ENCODE data around the gene SIK2.

SIK2 gene

DNA sequence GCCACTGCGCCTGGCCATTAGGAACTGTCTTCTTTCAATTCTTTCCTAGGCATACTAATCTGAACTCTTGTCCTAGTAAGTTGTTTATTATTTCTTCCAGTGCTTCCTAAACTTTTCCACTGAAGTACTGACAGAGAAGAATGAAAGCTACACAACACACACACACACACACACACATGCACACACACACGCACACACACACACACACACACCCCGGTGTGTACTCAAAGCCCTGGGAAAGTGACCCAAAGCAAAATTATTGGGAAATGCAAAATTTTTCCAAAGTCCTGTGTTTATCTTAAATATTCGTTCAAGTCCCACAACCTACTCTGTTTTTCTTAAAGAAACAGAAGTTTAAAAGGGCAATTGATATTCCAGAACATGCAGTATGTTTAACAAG lies 19.4 kb upstream of the SIK2 start:
- DNase-seq: no peak

DNA sequence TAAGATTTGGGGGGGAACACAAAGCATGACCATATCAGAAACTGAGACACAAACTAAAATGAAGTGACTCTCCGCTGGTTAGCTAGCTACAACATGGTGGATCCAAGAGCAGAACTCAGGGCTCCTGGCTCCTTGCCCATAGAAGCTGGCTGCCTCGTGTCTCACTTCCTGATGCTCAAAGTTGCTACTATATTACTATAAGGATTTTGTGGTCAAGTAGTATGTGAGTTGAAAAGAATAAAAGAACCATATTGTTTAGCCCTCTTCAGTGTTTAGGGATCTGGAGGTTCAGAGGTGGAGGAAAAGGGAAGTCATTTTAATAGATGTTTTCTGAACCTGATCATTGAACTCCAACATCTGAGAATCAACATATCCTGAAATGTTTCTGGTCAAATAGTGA lies 16.9 kb upstream of the SIK2 start:
- DNase-seq: no peak

DNA sequence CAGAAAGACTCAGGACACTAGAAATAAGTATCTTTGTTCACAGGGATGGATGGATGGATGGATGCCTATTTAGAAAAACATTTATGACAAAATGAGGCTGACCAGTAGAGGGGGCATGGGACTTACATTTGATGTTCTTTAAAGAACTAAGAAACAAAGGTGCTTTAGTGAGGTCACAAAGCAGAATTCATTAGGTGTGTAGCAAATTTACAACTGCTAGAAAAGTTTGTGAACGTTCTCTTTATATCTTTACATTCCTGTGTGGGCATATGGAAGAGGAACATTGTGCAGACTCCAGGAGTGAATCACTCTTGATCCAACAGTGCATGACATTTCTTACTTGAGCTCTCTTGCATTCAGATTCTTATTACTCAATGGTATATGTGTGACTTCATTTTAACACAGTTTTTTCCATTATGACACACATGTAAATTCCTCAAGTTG lies 15.8 kb upstream of the SIK2 start:
- peak; percentile 47 for DNase-seq

DNA sequence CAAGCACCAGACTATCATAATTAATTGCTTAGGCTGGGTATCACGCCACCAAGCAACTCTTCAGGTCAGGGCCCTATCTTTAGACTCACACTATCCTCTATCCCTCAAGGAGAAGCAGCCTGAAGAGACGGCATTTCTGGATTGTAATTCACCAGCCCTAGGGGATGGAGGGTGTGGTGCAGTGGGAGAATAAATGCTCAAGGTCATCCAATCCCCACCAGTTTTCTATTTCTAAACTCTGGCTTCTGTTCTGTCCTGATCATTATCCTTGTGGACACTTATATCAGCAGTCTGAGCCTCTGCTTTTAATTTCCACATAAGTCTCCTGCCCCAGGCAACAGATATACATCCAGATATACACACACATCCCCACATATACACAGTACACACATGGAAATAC lies 13.1 kb upstream of the SIK2 start:
- no peak for DNase-seq

DNA sequence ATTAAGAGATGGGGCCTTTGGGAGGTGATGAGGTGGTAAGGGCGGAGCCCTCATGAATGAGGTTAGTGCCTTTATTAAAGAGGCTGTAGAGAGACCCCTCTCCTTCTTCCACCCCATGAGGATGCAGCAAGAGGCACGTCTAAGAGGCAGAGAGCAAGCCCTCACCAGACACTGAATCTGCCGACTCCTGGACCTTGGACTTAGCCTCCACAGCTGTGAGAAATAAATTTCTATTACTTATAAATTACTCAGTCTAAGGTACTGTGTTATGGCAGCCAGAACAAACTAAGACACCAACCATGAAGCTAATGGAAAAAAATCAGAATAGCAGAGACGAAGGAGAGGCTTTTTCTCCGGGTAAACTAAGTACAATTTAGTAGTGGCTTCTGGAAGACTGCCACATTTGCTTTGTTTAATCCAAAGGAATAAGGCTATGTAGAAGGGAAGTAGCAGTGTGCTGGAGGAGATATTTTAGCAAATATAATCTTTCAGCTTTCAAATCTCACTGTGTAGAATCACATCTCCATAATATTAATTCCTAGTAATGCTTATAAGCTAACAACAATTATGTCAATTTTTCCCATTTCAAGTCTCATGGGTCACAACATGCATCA lies 12.3 kb upstream of the SIK2 start:
- DNase-seq: no peak

DNA sequence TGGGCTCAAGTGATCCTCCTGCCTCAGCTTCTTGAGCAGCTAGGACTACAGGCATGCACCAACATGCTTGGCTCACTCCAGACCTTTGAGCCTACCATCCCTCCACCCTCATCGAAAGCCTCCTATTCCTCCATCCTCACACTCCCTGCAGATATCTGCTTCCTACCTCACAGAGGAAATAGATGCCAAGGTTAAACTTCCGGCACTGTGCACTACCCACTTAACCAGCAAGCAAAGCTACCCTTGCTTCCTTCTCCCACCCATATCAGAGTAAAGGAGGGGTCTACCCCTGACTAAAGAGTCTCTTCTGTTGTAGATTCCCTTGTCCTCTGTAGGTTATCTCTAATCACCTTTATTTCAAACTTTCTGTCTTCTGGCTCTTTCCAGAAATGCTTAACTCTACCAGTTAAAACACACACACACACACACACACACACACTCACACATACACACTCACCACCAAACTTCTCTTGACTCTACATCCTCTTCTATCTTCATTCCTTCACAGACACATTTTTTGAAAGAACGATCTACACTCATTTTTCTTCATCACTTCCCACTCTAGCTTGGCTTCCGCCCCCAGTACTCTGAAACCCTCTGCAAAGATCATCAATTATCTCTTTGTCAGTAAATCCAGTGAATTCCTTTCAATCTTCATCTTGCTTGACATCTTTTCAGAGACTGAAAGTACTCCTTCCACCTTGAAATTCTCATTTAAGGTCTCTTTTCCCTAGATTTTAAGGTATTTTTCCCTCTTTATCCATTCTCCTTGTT lies 10.9 kb upstream of the SIK2 start:
- no peak for DNase-seq

DNA sequence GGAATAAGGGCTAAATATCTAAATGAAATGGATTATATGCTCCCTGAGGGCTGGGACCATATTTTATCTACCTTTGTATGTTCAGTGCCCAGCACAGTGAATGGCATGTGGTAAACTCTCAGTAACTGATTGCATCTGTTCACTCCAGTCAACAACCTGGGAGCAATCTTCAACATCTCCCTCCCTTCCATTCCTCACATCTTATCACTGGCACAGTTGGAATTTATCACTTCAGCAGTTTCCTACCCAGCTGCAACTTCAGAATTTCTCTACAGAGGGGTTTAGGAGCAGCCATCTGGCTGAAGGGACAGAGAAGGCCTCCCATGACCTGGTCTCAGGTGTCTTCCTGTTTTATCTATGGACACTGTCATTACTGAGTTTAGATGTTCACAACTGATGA lies 9.8 kb upstream of the SIK2 start:
- no peak for DNase-seq

DNA sequence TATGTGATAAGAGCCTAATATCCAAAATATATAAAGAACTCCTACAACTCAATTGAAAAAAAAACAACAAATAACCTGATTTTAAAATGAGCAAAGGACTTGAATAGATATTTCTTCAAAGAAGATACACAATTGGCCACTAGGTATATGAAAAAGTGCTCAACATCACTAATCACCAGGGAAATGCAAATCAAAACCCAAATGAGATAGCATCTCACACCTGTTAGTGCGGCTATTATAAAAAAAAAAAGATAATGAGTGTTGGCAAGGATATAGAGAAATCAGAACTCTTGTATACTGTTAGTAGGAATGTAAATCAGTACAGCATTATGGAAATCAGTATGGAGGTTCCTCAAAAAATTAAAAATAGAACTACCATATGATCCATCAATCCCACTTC lies 5.9 kb upstream of the SIK2 start:
- no peak for DNase-seq

DNA sequence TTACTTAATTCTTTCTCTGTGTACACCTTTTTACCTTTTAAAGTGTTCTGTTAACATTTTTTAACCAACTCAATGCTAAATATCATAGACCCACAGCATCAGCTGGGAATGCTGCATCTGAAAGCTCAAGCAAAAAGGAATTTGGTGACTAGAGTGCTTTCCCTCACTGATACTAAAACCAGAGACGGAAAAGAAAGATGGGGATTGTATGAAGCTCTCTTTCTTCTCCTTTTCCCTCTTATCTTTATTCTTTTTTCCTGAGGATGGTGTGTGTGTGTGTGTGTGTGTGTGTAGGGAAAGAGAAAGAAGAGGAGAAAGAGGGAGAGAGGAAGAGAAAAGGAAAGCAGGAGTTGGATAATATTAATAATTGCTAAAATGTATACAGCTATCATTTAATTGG lies 4.1 kb upstream of the SIK2 start:
- no peak for DNase-seq

DNA sequence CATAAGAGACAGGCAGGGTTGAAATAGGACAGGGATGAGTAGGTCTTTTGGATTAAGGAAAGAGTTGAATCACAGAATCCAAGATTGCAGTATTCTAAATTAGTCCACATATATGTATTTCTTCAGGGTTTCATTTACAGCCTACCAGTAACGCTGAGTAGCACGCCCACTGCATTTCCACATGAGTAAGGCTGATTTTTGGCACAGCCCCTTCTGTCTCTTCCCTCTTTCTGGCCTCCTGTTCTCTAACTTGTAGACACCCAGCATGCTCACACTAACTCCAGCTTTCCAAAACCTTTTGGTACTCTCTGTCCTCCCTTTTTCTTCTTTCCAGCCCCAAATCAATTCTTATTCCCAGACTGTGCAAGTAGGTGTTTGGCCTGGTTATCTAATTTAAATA lies 3.7 kb upstream of the SIK2 start:
- no peak for DNase-seq

DNA sequence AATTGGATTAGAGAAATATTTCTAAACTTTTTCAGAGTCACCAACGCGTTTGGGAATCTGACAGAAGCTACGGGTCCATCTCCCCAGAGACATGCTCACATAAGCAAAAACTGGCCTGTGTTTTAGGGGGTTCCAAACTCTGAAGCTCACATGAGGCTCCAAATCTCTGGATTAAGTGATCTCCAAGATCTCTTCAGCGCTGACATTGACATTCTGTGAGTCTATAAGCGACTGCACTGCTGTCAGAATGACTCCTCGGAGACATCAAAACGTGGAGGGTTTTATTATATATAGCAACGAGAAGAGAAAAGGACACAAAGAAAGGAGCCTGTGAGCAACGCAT lies 642 bp upstream of the SIK2 start:
- no peak for DNase-seq

DNA sequence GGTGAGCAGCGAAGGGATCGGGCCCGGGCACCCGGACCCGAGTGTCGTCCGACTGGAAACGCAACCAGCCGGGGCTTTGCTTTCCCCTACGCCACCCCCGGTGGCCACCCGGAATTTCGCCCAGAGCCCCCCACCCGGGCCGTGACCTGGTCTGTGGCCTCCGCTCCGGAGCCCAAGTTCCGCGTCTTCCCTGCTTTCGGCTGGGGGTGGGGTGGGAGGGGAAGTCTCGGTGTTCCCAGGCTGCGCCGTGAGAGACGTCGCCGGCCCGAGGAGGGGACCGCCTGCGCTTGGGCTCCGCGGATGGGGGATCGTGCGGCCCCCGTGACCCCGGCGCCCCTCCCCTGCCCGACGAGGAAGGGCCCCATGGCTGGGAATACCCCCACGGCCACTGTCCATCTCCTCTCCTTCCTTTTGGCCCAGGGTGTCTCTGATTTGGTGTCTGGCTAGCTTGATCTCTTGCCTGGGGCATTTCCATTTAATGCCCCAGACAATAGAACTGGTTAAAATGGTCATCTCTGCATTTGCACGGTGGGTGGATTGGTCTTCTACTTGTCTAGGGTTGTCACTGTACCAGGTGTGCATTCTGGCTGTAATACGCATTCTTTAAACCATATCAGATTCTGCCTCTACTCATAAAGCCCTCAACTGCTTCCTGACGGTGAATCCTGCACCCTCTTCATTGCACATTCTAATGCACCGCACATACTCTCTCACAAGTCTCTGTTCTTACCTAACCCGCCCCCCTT lies 789 bp downstream of the SIK2 start:
- no peak for DNase-seq

DNA sequence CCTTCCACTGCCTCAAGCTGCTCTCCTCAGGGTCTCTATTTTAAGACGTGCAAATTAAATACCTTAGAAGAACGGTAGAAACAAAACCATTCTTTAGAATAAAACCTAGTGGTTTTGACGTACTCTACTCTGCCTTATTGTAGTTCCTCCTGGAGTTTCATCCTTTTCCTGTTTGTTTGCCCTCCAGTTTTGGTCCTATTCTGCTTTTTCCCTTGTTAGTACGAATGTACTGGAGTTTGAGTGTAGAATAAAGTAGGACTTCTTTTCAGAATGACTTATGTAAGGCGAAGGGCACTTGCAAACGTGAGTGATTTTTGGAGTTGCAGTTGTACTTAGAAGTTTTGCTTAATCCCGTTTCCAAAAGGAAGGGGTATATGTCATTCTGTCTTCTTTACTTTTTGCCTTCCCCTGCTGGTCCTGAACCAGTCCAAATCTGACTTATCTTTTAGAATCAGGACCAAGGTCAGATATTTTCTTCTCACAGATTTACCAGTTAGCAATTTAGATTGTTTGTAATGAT lies 1.4 kb downstream of the SIK2 start:
- no peak for DNase-seq

DNA sequence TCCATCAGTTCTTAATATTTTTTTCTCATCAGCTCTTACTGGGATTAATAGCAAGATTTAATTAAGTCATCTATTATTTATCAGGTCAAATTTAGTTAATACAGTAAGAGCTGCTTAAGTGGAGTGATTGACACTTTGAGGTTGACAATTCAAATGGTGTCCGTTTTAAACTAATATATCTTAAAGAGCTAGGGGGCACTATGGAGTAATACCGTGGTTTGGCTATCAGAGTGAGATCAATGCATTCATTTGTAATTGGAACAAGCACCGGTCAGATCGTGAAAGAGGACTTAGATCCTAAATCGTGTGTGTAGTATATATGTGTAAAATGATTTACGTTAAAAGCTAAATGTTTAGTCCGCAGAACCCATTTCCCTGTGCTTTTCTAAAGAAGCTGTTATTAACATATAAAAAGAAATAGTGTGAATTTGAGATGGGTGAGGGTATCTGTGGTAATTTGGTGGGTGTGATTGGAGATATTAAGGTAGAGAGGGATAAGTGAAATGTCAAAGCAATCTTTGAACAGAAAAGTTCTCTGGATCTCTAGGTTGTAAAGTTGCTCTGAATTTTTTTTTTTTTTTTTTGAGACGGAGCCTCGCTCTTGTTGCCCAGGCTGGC lies 2.3 kb downstream of the SIK2 start:
- no peak for DNase-seq

DNA sequence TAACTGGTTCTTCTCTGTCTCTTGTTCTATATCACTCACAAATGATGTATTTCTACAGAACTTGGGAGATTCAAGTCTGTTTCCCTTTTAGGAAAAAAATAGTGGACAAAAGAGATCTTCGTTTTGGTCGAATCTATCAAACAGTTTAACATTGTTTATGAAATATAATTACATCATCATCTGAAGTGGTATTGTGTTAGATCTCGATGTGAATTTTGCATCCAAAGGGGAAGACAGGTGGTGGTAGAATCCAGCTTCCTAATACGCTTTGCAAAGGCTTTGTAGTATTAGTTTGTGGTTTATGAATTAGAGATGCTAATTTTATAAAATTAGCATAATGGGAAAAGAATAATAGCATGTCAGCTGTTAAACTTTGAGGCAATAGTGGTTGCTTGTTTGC lies 3.4 kb downstream of the SIK2 start:
- DNase-seq: no peak

DNA sequence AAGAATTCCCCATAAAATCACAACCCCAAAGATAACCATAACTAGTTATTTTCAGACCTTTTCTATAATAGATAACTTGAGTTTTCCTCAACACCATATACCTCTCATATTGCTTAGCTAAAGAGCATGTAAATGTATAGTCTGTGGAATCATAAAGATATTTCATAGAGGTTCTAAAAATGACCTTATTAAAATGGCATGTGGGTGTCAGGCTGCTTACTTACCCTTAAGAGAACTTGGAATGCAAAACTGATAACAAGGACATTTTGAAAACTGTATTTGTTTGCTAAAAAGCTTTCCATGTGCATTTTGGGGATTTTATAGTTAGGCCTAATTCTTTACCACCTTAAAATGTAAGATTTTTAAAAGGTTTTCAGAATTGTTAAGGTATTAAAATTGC lies 4.7 kb downstream of the SIK2 start:
- no peak for DNase-seq

DNA sequence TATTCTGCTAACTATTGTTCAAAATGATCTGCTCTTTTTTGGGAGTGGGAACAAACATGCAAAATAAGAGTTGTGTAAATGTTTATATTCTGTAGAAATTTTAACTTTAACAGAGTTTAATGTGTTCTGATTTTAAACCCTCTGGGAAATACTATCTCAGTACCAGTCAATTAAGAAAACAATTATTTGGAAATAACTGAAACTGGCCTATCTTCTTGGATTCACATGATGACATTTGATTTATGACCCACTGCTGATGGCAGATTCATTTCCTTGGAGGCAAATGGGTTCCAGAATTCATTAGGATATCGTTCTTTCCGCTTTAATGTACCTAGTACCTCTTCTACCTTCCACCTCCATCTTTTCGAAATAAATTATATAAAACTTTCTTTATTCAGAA lies 5.5 kb downstream of the SIK2 start:
- no peak for DNase-seq

DNA sequence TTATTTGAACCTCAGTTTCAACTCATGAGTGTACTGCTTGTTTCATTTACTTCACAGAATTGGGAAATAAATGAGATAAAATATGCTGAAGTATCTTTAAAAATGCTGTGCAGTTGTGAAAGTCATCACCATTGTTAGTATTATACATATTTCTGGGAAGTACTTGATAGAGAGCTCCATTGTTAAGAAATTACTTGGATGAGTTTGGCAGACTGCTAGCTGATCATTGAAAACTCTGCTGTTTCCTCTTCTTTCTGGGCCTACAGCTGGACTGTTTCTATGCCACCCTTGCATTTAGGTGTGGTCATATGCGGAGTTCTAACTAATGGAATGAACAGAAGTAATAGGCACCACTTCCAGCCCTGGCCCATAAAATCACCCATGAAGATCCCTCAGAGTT lies 10.0 kb downstream of the SIK2 start:
- DNase-seq: no peak

DNA sequence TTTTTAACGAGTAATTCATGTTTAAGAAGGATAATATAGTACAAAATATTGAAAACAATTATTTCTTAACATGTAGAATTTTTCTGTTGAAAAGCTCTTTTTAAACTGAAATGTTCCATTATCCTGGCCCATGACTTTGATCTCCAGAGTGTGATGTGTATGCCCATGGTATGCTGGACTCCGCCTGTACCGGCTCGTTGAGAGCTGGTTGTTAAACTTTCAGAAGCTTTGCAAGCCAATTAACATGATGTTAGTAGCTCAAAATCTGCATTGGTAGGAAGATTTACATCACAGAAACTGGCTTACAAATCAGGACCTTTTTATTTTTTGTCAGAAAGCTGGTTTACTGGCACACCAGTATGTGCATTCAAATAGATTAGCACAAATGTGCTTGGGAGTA lies 15.0 kb downstream of the SIK2 start:
- DNase-seq: no peak

DNA sequence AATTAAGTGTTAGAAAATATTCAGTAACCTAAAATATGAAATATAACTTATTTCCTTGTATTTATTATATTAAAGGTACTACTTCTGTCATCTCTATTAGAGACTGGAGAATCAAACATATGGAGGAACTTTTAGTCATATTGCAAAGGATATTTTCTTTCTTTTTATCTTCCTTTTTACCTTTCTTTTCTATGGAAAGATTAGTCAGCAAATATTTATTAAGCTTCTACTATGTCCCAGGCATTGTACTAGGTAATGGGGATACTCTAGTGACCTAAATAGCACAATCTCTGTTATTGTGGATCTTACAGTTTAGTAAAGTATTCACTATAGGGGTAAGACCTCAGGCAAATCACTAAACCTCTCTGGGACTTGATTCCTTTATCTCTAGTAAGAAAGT lies 18.3 kb downstream of the SIK2 start:
- no peak for DNase-seq

DNA sequence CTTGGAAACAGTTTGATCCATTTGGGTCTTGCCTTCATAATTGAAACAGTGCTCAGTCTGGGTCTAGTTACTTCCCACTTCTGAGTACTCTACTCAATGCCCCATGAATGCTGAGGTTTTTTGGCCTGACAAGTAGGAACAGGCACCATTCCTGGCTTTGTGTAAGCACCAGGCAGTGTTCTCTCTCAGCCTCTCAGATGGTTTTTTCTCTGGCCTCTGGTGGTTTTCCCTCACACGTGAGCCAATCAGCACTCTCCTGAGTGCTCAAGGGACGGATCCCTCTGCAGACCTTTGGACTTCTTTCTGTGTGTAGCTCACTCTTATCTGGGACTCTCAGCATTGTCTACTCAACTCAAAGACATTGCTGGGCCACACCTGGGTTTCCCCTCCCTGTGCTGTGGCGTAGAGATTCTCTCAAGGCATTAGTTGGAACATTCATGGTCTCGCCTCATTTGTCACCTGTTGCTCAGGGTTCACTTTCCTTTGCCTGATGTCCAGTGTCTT lies 21.3 kb downstream of the SIK2 start:
- no peak for DNase-seq

DNA sequence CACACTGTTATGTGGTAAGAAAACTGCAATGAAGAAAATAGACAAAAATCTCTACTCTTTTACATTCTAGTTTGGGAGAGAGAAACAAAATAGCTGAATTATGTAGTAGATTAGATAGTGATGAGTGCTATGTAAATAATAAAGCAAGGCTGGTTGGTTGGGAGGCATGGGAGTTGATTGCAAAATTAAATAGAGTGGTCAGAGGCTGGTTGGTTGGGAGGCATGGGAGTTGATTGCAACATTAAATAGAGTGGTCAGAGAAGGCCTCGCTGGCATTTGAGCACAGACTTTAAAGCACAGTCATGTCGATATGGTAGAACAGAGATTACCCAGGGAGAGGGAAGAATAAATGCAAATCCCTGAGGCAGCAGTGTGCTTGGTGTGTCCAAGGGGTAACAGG lies 22.4 kb downstream of the SIK2 start:
- no peak for DNase-seq

DNA sequence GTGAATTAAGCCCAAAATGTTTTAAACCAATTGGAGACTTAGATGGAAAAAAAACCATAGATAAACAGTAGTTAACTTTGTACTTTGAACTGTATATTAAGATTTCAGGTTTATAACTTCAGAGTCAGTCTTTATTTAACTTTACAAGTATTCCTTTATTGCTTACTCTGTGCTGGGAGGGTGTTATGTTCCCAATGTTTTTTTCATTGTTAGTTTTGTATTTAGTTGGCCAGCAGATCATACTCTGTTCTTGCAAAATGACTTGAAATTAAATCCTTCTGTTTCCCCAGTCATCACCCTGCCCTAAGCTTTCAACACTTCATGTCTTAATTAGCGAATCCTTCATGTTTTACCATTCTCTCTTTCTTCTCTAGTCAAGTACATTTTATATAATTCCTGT lies 25.3 kb downstream of the SIK2 start:
- DNase-seq: no peak

DNA sequence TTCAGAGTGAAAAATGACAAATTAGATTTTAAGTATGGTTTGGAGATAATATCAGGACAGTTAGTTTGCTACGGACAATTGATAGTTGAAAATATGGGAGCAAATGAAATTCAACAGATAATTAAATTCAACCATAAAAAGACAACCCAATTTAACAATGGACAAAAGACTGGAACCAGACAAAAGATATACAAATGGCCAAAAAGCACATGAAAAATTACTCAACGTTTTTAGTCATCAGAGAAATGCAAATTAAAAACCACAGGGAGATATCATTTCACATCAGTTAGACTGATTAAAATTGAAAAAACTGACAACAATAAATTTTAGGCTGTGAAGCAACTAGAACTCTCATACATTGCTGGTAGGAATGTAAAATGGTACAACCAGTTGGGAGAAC lies 27.2 kb downstream of the SIK2 start:
- DNase-seq: no peak

Data from activated gamma-delta T cell treated with Interleukin-2 at 50 U/mL for 16 hours (primary cell).